GM19239 (cell line): ENCODE results near the gene TSPEAR.
"Not testable (repeated sequence)": the region's sequence is repeated elsewhere in the genome, so short reads cannot be mapped to it uniquely, and the experiment has no call there.

ENCODE experiments used
- DNase-seq: peaks from one replicate; pipeline ENCODE4 v3.0.0; 2011; ENCODE audit warnings: low spot score; ENCODE audit not compliant: insufficient read length
- FAIRE-seq: peaks from 2 replicates; lab custom pipeline; 2011; peaks lifted over from hg19 to GRCh38; lab: Jason Lieb, UNC

The TSPEAR gene

GRCh38 chr21:44614961-44615391 lies 96.4 kb downstream of the TSPEAR start:
- DNase-seq, result no peak
- FAIRE-seq, result no peak

GRCh38 chr21:44614161-44614631 lies 97.2 kb downstream of the TSPEAR start:
- FAIRE-seq (no peak), DNase-seq (no peak)

GRCh38 chr21:44613386-44614155 lies 97.8 kb downstream of the TSPEAR start:
- DNase-seq, result no peak
- FAIRE-seq, result no peak

- FAIRE-seq, result no peak
These were observed 98.6 kb downstream of the TSPEAR start for GRCh38 chr21:44612669-44613229.

GRCh38 chr21:44612029-44612486 lies 99.3 kb downstream of the TSPEAR start, which contains the start of gene KRTAP10-8:
Gene KRTAP10-8 (plus strand): TSS chr21:44612079. CDS start chr21:44612101, 22 bp downstream.
- DNase-seq (no peak), FAIRE-seq (no peak)

More at GRCh38 chr21:44612669-44613229, 98.6 kb downstream of the TSPEAR start:
- DNase-seq, result no peak

GRCh38 chr21:44611551-44611950 lies 99.8 kb downstream of the TSPEAR start:
- no peak for FAIRE-seq
- DNase-seq, result no peak

- FAIRE-seq, DNase-seq: not testable (repeated sequence)
These were observed 101.1 kb downstream of the TSPEAR start for GRCh38 chr21:44610157-44610843.

- no peak for FAIRE-seq
- DNase-seq, result no peak
These were observed 102.2 kb downstream of the TSPEAR start for GRCh38 chr21:44609193-44609592.

- FAIRE-seq (no peak), DNase-seq (no peak)
These were observed 104.9 kb downstream of the TSPEAR start for GRCh38 chr21:44606495-44606894.

- DNase-seq (no peak), FAIRE-seq (no peak)
These were observed 107.5 kb downstream of the TSPEAR start for GRCh38 chr21:44603911-44604310.

- no peak for DNase-seq
- FAIRE-seq, result no peak
These were observed 108.1 kb downstream of the TSPEAR start for GRCh38 chr21:44603109-44603875.

GRCh38 chr21:44602463-44602850 lies 108.9 kb downstream of the TSPEAR start:
- FAIRE-seq (no peak), DNase-seq (no peak)

GRCh38 chr21:44601596-44602462 lies 109.5 kb downstream of the TSPEAR start:
- DNase-seq (no peak), FAIRE-seq (no peak)

GRCh38 chr21:44601091-44601490 lies 110.3 kb downstream of the TSPEAR start:
- DNase-seq, FAIRE-seq: not testable (repeated sequence)

GRCh38 chr21:44600118-44600978 lies 111.0 kb downstream of the TSPEAR start, which contains the start of gene KRTAP10-7:
Gene KRTAP10-7 (plus strand): TSS chr21:44600597. CDS start chr21:44600622, 25 bp downstream.
- not testable (repeated sequence) for FAIRE-seq, DNase-seq

GRCh38 chr21:44599264-44600029 lies 111.9 kb downstream of the TSPEAR start:
- FAIRE-seq (no peak), DNase-seq (no peak)

GRCh38 chr21:44598061-44598460 lies 113.3 kb downstream of the TSPEAR start:
- DNase-seq, result no peak
- no peak for FAIRE-seq
